Panc1 (cell line): Measurements from ENCODE around the gene CCR5AS.

Experiments
- ATAC-seq: fragments of 200-7000 bp; cut with Tn5 transposase; 2 replicates; pipeline ENCODE4 v1.9.1; 2020; ENCODE audit warnings: mild to moderate bottlenecking, moderate library complexity
- BruUV-seq: library from RNA; stranded (reverse); fragments of 400-500 nt; replicated peaks from 2 replicates; lab custom pipeline; 2021; lab: Mats Ljungman, UMichigan
- CTCF ChIA-PET: fragments of 300-600 bp; sonication (Branson Sonifier 250); formaldehyde crosslinking; loops from one replicate; lab custom pipeline; 2022; ENCODE audit warnings: antibody characterized with exemption; lab: Charles Lee
- POLR2A ChIA-PET: fragments of 300-600 bp; sonication (Branson Sonifier 250); formaldehyde crosslinking; loops from one replicate; lab custom pipeline; 2022; ENCODE audit warnings: antibody characterized with exemption; lab: Charles Lee
- DNase-seq: peaks from one replicate; pipeline ENCODE4 v3.0.0-alpha.2; 2010; ENCODE audit warnings: low read depth, low spot score
- H3K27ac ChIP-seq: 2 replicates; pipeline ENCODE4 v1.5.1; 2011; ENCODE audit warnings: mild to moderate bottlenecking, low read length, inconsistent platforms
- H3K27me3 ChIP-seq: fragments of 200-500 bp; sonication (Bioruptor generic); 2 replicates; pipeline ENCODE4 v1.6.0; 2014; ENCODE audit warnings: low read length, inconsistent platforms; ENCODE audit not compliant: control insufficient read depth, insufficient read depth
- H3K36me3 ChIP-seq: fragments of 200-500 bp; sonication (Bioruptor generic); 2 replicates; pipeline ENCODE4 v1.5.1; 2014; ENCODE audit warnings: inconsistent platforms, mild to moderate bottlenecking, low read length, moderate library complexity; ENCODE audit not compliant: control insufficient read depth, insufficient read depth
- H3K4me1 ChIP-seq: 2 replicates; pipeline ENCODE4 v1.5.1; 2011; ENCODE audit warnings: inconsistent platforms, mild to moderate bottlenecking, low read length, moderate library complexity; ENCODE audit not compliant: control insufficient read depth, insufficient read depth
- H3K4me3 ChIP-seq, 2 experiments: 2 replicates each; pipeline ENCODE4 v1.5.1; 2011 to 2012; ENCODE audit warnings: low read depth in 2 of 2, low read length in 2 of 2, mild to moderate bottlenecking in 2 of 2, inconsistent platforms in 1 of 2, moderate library complexity in 1 of 2
- H3K9me3 ChIP-seq: fragments of 200-500 bp; sonication (Bioruptor generic); 2 replicates; pipeline ENCODE4 v1.5.1; 2014; ENCODE audit warnings: low read depth, mild to moderate bottlenecking, inconsistent platforms, low read length, moderate library complexity; ENCODE audit not compliant: control insufficient read depth, insufficient read depth
- POLR2AphosphoS5 ChIP-seq: IDR thresholded peaks from 2 replicates; pipeline ENCODE4 v1.6.1; 2012; ENCODE audit warnings: mild to moderate bottlenecking, low read depth, low read length, moderate library complexity
- SIN3A ChIP-seq: IDR thresholded peaks from 2 replicates; pipeline ENCODE4 v1.6.1; 2012; ENCODE audit warnings: low read depth, mild to moderate bottlenecking, low read length, moderate library complexity, borderline replicate concordance; ENCODE audit not compliant: insufficient read depth
- TCF7L2 ChIP-seq: IDR thresholded peaks from 2 replicates; pipeline ENCODE4 v1.6.1; 2011; ENCODE audit warnings: mild to moderate bottlenecking, low read depth, low read length, inconsistent platforms
- in situ Hi-C: cut with HindIII; loops from 2 replicates; pipeline ENCODE4 v1.10.0; 2016; ENCODE audit warnings: low sequenced_read_pairs, low pct_unique_long_range_greater_than_20kb
- intact Hi-C: fragments of 100-400 bp; cut with micrococcal nuclease; formaldehyde crosslinking; loops from one replicate; pipeline ENCODE4 v1.10.0; 2022; ENCODE audit not compliant: unreplicated experiment
- TF ChIP-seq, protein P1 (sequence below): fragments of 450-650 bp; IDR thresholded peaks from 2 replicates; pipeline ENCODE4 v1.5.1; 2017; ENCODE audit warnings: mild to moderate bottlenecking
- TF ChIP-seq, protein P2 (sequence below), 2 experiments: IDR thresholded peaks; 2 replicates each; pipeline ENCODE4 v1.6.1; 2011 to 2012; ENCODE audit warnings: low read depth in 2 of 2, control low read depth in 1 of 2, low read length in 1 of 2, mild to moderate bottlenecking in 1 of 2, moderate library complexity in 1 of 2; ENCODE audit not compliant: insufficient read depth in 1 of 2

CCR5AS gene

DNA sequence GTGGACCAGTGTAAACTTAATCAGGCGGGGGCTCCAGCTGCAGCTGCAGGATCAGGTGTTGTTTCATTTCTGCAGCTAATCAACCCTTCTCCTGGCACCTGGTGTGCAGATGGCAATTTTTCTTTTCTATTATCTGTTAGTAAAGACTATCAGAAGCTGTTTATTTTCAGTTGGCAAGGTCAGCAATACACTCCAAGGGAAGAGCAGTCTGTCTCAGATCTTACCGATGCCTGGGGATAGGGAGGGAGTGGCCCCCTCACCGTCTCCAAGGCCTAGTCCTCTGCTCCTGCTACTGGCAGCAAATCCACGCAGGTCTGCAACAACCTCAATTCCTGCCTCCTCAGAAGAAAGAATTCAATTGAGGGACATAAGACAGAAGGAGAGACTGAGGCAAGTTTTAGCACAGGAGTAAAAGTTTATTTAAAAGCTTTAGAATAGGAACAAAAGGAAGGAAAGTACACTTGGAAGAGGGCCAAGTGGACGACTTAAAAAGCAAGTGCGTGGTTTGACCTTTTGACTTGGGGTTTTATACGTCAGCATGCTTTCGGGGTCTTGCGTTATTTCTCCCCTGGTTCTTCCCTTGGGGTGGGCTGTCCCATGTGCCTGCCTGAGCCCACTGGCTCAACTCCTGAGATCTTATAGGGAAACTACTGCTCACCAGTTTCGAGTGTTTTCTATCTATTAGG lies 9.4 kb upstream of the CCR5AS start:
- no TSS peak for BruUV-seq
- Histone ChIP-seq H3K4me3 (no peak overlapping the region), H3K27ac (no peak overlapping the region), H3K4me1 (no peaks in the 10 kb centered on the region), H3K27me3 (no peaks in the 10 kb centered on the region), H3K36me3 (no peaks in the 10 kb centered on the region), H3K9me3 (no peaks in the 10 kb centered on the region)
- in situ Hi-C loops = no loop called here
- ChIA-PET CTCF (no interaction called here), POLR2A (no interaction called here)
- intact Hi-C loops = no loop called here
- ATAC-seq (no peak), DNase-seq (no peak)
- TF ChIP-seq, protein P1, sequence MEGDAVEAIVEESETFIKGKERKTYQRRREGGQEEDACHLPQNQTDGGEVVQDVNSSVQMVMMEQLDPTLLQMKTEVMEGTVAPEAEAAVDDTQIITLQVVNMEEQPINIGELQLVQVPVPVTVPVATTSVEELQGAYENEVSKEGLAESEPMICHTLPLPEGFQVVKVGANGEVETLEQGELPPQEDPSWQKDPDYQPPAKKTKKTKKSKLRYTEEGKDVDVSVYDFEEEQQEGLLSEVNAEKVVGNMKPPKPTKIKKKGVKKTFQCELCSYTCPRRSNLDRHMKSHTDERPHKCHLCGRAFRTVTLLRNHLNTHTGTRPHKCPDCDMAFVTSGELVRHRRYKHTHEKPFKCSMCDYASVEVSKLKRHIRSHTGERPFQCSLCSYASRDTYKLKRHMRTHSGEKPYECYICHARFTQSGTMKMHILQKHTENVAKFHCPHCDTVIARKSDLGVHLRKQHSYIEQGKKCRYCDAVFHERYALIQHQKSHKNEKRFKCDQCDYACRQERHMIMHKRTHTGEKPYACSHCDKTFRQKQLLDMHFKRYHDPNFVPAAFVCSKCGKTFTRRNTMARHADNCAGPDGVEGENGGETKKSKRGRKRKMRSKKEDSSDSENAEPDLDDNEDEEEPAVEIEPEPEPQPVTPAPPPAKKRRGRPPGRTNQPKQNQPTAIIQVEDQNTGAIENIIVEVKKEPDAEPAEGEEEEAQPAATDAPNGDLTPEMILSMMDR = no peak
- TF ChIP-seq, protein P2, sequence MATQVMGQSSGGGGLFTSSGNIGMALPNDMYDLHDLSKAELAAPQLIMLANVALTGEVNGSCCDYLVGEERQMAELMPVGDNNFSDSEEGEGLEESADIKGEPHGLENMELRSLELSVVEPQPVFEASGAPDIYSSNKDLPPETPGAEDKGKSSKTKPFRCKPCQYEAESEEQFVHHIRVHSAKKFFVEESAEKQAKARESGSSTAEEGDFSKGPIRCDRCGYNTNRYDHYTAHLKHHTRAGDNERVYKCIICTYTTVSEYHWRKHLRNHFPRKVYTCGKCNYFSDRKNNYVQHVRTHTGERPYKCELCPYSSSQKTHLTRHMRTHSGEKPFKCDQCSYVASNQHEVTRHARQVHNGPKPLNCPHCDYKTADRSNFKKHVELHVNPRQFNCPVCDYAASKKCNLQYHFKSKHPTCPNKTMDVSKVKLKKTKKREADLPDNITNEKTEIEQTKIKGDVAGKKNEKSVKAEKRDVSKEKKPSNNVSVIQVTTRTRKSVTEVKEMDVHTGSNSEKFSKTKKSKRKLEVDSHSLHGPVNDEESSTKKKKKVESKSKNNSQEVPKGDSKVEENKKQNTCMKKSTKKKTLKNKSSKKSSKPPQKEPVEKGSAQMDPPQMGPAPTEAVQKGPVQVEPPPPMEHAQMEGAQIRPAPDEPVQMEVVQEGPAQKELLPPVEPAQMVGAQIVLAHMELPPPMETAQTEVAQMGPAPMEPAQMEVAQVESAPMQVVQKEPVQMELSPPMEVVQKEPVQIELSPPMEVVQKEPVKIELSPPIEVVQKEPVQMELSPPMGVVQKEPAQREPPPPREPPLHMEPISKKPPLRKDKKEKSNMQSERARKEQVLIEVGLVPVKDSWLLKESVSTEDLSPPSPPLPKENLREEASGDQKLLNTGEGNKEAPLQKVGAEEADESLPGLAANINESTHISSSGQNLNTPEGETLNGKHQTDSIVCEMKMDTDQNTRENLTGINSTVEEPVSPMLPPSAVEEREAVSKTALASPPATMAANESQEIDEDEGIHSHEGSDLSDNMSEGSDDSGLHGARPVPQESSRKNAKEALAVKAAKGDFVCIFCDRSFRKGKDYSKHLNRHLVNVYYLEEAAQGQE (IDR thresholded peaks at IDR 0.05; ENCODE audit: insufficient read depth in 1 of 2, low read depth in 2 of 2, low read length in 1 of 2) = no peak
- TF ChIP-seq POLR2AphosphoS5 = no peak
- TF ChIP-seq TCF7L2 = no peak
- no peak for TF ChIP-seq SIN3A

DNA sequence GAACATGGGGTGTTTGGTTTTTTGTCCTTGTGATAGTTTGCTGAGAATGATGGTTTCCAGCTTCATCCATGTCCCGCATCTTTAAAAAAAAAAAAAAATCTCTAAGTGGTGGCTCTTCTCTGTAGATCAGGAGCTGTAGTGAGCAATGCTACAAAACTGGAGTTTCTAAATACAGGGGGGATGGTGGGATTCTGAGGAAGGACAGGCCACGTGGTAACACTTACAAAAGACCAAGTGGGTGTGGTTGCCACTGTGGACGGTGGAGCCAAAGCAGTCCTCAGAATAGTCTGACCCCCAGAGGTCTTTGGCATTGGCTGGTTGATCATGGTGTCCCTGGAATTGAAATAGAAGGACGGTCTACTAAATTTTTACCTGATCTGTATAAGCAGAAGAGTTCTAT lies 7.9 kb upstream of the CCR5AS start:
- CTCF ChIA-PET = no interaction called here
- no peaks in the 10 kb centered on the region for H3K4me1 ChIP-seq
- intact Hi-C loops = no loop called here

More for the DNA sequence above, 7.9 kb upstream of the CCR5AS start:
- Histone ChIP-seq H3K27me3 (no peaks in the 10 kb centered on the region), H3K4me3 (no peak overlapping the region), H3K27ac (no peak overlapping the region), H3K36me3 (no peaks in the 10 kb centered on the region), H3K9me3 (no peaks in the 10 kb centered on the region)
- POLR2A ChIA-PET = no interaction called here
- in situ Hi-C loops = no loop called here
- TF ChIP-seq SIN3A (no peak), POLR2AphosphoS5 (no peak), TCF7L2 (no peak)
- TF ChIP-seq, protein P2 (IDR thresholded peaks at IDR 0.05; ENCODE audit: insufficient read depth in 1 of 2, low read depth in 2 of 2, low read length in 1 of 2) = no peak
- TF ChIP-seq, protein P1 = no peak
- DNase-seq (no peak), ATAC-seq (no peak)
- BruUV-seq = no TSS peak
